Activated T-helper 2 cell treated with anti-CD3 and anti-CD28 coated beads, Interferon-gamma antibody, Interleukin-2, Interleukin-4, amounts not matched to agents 10 μg/mL and 5 μg/mL and 100 μg/mL, durations not matched to agents 14 hours and 24 hours and 36 hours (primary cell): ENCODE data around the gene GAL. TPM values are rescaled to one million over a fixed set of nuclear protein-coding genes. Genes with fewer than 3 reads are reported as not detected.
"Not testable (repeated sequence)": the region's sequence is repeated elsewhere in the genome, so short reads cannot be mapped to it uniquely, and the experiment has no call there.

ENCODE experiments used
- DNase-seq: peaks from one replicate; pipeline ENCODE4 v3.0.0; 2021; ENCODE audit warnings: low spot score
- H3K27ac Mint-ChIP-seq: one replicate; pipeline ENCODE4 v1.8.0; 2021; ENCODE audit warnings: mixed read lengths
- H3K27me3 Mint-ChIP-seq: one replicate; pipeline ENCODE4 v1.8.0; 2021; ENCODE audit warnings: low read depth, mixed read lengths
- H3K36me3 Mint-ChIP-seq: one replicate; pipeline ENCODE4 v1.8.0; 2021; ENCODE audit warnings: low read depth, mixed read lengths
- H3K4me1 Mint-ChIP-seq: one replicate; pipeline ENCODE4 v1.8.0; 2021; ENCODE audit warnings: low read depth, mixed read lengths
- H3K4me3 Mint-ChIP-seq: one replicate; pipeline ENCODE4 v1.8.0; 2021; ENCODE audit warnings: low read depth, mild to moderate bottlenecking, moderate library complexity, mixed read lengths
- H3K9me3 Mint-ChIP-seq: one replicate; pipeline ENCODE4 v1.8.0; 2021; ENCODE audit warnings: mixed read lengths
- intact Hi-C: fragments of 100-400 bp; cut with micrococcal nuclease; formaldehyde crosslinking; loops from one replicate; pipeline ENCODE4 v1.15.1; 2023
- total RNA-seq: library from RNA; stranded (reverse); gene quantifications from 2 replicates; pipeline ENCODE4 v1.2.3, GENCODE V29; 2022

GAL gene, protein sequence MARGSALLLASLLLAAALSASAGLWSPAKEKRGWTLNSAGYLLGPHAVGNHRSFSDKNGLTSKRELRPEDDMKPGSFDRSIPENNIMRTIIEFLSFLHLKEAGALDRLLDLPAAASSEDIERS
- total RNA-seq: 0.84 and 1.0 TPM in 2 replicates

DNA sequence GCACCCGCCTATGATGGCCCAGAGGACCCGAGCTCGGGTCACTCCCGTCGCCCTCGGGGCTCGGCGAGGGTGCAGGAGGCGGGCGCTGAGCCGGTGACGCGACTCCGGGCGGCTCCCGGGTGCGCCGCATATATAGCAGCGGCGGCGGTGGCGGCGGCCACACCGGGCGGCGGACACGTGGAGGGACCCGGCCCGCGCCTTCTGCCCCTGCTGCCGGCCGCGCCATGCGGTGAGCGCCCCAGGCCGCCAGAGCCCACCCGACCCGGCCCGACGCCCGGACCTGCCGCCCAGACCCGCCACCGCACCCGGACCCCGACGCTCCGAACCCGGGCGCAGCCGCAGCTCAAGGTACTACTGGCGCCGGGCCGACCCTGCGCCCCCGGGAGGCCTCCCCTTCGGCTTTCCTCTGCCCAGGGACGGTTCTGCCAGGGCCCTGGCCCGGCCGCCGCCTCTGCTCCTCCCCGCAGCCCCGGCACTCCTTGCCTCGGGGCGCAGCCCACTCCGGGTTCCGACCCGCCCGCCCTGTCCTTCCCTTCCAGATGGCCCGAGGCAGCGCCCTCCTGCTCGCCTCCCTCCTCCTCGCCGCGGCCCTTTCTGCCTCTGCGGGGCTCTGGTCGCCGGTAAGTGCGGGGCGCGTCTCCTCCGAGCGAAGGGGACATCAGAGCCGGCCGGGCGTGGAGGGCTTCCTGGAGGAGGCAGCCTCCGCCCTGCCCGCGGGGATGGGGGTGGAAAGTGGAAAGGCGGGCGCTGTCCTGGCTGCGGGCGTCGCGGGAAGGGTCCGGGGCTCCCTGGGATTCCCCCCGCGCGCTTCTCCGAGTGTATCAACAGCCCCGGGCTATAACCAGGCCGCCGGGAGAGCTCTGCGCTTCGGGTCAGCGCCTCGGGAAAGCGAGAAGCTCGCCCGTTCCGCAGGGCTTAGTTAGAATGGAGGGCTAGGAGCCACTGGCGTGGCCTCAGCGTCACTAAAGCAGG is at the start of gene GAL:
GAL (plus strand) TSS at position 160 of the 972 bp plus-strand sequence; CDS start at position 540, 380 bp downstream.
- Mint-ChIP-seq H3K4me1 (peaks cover 3% of the 10 kb centered on the region), H3K27ac (no peak within 1 kb of the TSS), H3K36me3 (no peaks in the 10 kb centered on the region), H3K4me3 (no peak within 1 kb of the TSS), H3K9me3 (no peaks in the 10 kb centered on the region), H3K27me3 (peaks cover 62% of the 10 kb centered on the region)
- DNase-seq: no peak
- intact Hi-C loops: no loop called here

DNA sequence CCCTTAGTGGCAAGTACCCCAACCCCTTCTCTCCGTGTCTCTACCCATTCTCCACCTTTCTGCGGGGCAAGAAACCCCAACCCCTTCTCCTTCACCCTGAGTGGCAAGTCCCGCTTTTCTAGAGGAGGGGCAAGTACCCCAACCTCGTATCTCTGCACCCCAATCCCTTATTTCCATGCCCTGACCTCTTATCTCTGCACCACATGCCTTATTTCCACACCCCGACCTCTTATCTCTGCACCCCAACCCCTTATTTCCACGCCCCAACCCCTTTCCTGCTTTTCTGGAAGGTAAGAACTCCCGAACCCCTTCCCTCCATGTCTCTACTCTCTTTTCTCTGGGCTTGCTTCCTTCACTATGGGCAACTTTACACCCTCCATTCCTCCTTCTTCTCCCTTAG is 49.7 kb upstream of the GAL start:
- H3K9me3 Mint-ChIP-seq, H3K27ac Mint-ChIP-seq, H3K36me3 Mint-ChIP-seq, H3K4me1 Mint-ChIP-seq, DNase-seq, intact Hi-C loops, H3K4me3 Mint-ChIP-seq: not testable (repeated sequence)
- peaks cover 17% of the 10 kb centered on the region for H3K27me3 Mint-ChIP-seq

DNA sequence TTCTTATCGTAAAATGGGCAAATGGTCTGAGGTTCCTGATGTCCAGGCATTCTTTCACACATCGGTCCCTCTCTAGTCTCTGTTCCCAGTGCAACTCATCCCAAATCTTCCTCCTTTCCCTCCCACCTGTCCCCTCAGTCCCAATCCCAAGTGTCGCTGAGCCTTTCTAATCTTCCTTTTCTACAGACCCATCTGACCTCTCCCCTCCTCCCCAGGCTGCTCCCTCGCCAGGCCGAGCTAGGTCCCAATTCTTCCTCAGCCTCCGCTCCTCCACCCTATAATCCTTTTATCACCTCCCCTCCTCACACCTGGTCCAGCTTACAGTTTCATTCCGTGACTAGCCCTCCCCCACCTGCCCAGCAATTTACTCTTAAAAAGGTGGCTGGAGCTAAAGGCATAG is 49.2 kb upstream of the GAL start:
- H3K9me3 Mint-ChIP-seq, H3K27ac Mint-ChIP-seq, DNase-seq, H3K36me3 Mint-ChIP-seq, intact Hi-C loops, H3K4me3 Mint-ChIP-seq, H3K4me1 Mint-ChIP-seq: not testable (repeated sequence)
- H3K27me3 Mint-ChIP-seq: peaks cover 17% of the 10 kb centered on the region

DNA sequence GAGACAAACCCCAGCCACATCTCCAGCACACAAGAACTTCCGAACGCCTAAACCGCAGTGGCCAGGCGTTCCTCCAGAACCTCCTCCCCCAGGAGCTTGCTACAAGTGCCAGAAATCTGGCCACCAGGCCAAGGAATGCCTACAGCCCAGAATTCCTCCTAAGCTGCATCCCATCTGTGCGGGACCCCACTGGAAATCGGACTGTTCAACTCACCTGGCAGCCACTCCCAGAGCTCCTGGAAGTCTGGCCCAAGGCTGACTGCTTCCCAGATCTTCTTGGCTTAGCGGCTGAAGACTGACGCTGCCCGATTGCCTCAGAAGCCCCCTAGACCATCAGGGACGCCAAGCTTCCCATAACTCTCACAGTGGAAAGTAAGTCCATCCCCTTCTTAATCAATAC is 48.5 kb upstream of the GAL start:
- intact Hi-C loops: not testable (repeated sequence)

DNA sequence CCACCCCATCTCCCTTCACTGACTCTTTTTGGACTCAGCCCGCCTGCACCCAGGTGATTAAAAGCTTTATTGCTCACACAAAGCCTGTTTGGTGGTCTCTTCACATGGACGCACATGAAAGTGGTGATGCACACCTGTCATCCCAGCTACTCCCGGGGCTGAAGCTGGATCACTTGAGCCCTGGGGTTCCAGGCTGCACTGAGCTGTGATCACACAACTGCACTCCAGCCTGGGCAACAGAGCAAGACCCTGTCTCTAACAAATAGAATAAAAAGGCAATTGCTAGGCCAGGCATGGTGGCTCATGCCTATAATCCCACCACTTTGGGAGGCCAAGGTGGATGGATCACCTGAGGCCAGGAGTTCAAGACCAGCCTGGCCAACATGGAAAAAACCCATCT is 45.0 kb upstream of the GAL start:
- H3K36me3 Mint-ChIP-seq, H3K4me1 Mint-ChIP-seq, H3K27ac Mint-ChIP-seq, H3K4me3 Mint-ChIP-seq, DNase-seq, H3K9me3 Mint-ChIP-seq, intact Hi-C loops: not testable (repeated sequence)
- H3K27me3 Mint-ChIP-seq: peaks cover 18% of the 10 kb centered on the region

More for the DNA sequence above, 48.5 kb upstream of the GAL start:
- not testable (repeated sequence) for H3K4me1 Mint-ChIP-seq, DNase-seq, H3K27ac Mint-ChIP-seq, H3K9me3 Mint-ChIP-seq, H3K4me3 Mint-ChIP-seq, H3K36me3 Mint-ChIP-seq
- peaks cover 17% of the 10 kb centered on the region for H3K27me3 Mint-ChIP-seq

DNA sequence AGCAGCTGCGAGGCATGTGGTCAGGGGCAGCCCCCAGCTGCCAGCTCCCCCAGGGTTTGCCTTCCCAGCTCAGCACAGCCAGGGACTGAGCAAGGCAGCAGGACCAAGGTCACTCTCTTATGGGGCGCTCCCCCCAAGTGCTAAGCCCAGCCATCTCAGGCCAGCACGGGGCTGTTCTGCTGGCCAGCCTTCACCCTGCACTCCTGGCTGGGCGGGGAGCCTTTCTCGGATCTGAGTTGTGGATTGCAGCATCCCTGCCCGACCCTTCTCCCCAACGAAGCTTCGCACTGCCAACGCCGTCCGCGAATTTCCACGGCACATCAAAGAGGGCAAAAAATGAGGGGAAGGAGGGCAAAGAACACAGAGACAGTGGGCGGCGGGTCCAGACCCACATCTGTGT is 42.5 kb upstream of the GAL start:
- Mint-ChIP-seq H3K36me3 (no peaks in the 10 kb centered on the region), H3K4me3 (no peak overlapping the region), H3K27ac (no peak overlapping the region), H3K4me1 (no peaks in the 10 kb centered on the region), H3K27me3 (peaks cover 6% of the 10 kb centered on the region), H3K9me3 (peaks cover 14% of the 10 kb centered on the region)
- intact Hi-C loops: no loop called here
- DNase-seq: no peak

DNA sequence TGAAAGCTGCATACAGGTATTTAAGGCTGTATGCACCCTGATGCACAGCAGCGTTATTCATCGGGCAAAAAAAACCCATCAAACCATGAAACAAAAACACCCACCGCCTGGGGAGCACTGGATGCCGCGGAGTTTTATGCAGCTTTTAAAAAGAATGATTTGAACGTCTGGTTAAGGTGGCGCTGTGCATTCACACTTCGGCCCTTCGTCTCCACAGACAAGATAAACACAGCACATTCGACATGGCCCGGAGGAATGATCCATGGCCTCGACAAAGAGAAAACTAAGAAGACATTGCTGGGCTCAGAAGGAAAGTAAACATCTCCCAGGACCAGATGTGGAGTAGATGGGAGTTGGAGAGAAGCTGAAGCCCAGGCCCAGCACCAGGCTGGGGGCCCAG is 40.8 kb upstream of the GAL start:
- Mint-ChIP-seq H3K9me3 (peaks cover 19% of the 10 kb centered on the region), H3K4me1 (no peaks in the 10 kb centered on the region), H3K4me3 (no peak overlapping the region), H3K36me3 (no peaks in the 10 kb centered on the region), H3K27me3 (peaks cover 2% of the 10 kb centered on the region), H3K27ac (no peak overlapping the region)
- intact Hi-C loops: no loop called here
- no peak for DNase-seq

DNA sequence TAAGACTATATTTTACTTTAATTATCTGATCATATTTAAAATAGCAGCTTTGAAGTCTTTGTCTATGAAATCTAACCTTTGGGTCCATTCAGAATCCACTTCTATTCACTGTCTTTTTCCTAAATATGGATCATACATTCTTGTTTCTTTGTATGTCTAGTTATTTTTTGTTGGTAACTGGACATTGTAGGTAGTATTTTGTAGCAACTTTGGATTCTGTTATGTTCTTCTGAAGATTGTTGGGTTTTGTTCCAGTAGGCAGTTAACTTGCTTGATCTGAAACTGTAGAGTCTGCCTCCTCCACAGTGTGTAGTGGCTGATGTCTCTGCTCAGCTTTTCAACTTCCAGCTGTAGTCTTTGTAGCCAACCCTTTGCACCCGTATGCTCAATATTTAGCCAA is 37.5 kb upstream of the GAL start:
- peaks cover 7% of the 10 kb centered on the region for H3K27me3 Mint-ChIP-seq
- DNase-seq: no peak
- H3K27ac Mint-ChIP-seq: no peak overlapping the region
- no peaks in the 10 kb centered on the region for H3K36me3 Mint-ChIP-seq
- H3K4me1 Mint-ChIP-seq: no peaks in the 10 kb centered on the region
- intact Hi-C loops: no loop called here
- H3K9me3 Mint-ChIP-seq: peaks cover 19% of the 10 kb centered on the region
- H3K4me3 Mint-ChIP-seq: no peak overlapping the region

DNA sequence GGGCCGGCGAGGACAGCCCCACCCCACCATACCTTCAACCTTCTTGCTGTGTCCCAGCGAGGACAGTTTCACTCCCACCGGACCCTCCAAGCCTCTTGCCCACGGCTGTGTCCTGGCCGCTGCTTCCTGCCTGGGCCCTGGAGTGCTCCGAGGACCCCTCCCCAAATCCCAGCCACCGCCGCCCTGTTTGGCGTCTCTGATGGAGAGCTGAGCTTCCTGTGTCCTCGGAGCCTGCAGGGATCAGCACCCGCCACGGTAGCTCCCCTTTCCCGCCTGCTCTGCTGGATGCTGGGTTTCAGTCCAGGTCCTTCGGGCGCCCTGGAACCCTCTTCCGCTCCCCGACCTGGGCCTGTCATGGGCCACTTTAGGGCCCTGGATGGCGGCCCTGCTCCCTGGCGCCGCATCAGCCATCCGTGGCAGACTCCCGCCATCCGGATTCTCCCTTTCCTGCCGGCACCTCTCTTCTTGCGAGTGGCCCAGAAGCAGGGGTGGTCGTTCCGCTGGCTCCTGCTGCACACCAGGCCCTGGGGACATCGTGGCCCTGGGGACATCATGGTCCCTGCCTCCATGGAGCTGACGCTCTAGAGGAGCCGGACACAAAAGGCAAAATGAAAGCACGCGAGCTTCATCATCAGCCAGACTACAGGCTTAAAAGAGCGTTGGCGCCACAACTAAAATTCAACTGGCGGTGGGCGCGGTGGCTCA is 34.3 kb upstream of the GAL start:
- intact Hi-C loops: no loop called here
- no peaks in the 10 kb centered on the region for H3K4me1 Mint-ChIP-seq

DNA sequence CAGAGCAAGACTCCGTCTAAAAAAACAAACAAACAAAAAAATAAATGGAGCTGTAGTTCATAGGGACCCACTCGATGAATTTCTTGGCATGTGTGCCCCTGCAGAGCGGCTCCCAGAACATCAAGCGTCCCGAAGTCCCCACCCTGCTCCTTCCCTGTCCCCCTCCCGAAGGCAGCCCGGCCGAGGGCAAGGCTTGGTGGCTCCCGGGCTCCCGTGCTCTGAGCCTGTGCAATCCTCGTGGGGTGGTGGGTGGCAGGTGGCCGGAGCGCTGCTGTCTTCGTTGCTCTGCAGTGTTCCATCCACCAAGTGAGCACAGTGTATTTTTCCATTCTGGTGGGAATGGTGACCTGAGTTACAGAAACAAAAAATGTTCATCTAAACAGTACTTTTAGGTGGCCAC is 33.5 kb upstream of the GAL start:
- H3K27me3 Mint-ChIP-seq: peaks cover 5% of the 10 kb centered on the region
- no peak overlapping the region for H3K27ac Mint-ChIP-seq
- intact Hi-C loops: no loop called here
- H3K36me3 Mint-ChIP-seq: no peaks in the 10 kb centered on the region
- no peak for DNase-seq
- no peaks in the 10 kb centered on the region for H3K4me1 Mint-ChIP-seq
- peaks cover 12% of the 10 kb centered on the region for H3K9me3 Mint-ChIP-seq
- H3K4me3 Mint-ChIP-seq: no peak overlapping the region

More for the DNA sequence above, 34.3 kb upstream of the GAL start:
- no peak overlapping the region for H3K27ac Mint-ChIP-seq
- DNase-seq: no peak
- peaks cover 5% of the 10 kb centered on the region for H3K27me3 Mint-ChIP-seq
- H3K4me3 Mint-ChIP-seq: no peak overlapping the region
- H3K9me3 Mint-ChIP-seq: peaks cover 12% of the 10 kb centered on the region
- no peaks in the 10 kb centered on the region for H3K36me3 Mint-ChIP-seq

DNA sequence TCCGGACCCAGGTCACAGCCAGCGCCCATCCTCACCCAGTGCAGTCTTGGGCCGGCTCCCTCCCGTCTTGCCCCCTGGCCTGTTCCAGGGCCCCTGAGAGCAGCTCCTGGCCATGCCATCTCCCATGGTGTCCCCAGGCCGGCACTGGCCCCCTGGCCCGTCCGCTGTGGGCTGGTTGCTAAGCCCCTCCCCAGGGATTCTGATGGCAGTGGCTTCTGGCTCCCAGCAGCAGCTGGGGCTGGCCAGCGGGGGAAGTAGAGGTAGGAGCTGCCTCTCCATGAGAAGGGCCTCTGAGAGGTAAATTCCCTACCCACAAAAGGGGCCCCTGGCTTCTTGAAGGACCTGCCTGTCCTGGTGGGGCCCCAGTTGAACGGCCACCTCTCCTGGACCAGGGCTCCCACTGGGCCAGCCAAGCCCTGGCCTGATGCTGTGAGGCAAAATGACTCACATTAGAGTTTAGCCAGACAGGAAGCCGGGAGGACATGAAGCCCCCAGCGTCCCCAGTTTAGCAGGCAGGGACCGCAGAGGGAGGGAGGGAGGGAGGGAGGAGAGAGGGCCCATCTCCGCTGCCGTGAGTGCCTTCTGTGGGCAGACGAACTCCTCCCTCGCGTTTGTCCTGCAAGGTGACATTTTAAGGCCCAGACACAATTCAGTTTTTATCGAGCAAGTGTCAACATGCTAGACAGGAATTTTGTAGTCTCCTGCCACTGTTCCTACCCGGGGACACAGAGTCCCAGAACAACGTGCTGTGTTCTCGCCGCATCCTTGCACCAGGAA is 32.9 kb upstream of the GAL start:
- Mint-ChIP-seq H3K27ac (no peak overlapping the region), H3K36me3 (no peaks in the 10 kb centered on the region), H3K4me3 (no peak overlapping the region), H3K4me1 (no peaks in the 10 kb centered on the region), H3K27me3 (peaks cover 5% of the 10 kb centered on the region), H3K9me3 (peaks cover 8% of the 10 kb centered on the region)
- intact Hi-C loops: no loop called here
- no peak for DNase-seq

DNA sequence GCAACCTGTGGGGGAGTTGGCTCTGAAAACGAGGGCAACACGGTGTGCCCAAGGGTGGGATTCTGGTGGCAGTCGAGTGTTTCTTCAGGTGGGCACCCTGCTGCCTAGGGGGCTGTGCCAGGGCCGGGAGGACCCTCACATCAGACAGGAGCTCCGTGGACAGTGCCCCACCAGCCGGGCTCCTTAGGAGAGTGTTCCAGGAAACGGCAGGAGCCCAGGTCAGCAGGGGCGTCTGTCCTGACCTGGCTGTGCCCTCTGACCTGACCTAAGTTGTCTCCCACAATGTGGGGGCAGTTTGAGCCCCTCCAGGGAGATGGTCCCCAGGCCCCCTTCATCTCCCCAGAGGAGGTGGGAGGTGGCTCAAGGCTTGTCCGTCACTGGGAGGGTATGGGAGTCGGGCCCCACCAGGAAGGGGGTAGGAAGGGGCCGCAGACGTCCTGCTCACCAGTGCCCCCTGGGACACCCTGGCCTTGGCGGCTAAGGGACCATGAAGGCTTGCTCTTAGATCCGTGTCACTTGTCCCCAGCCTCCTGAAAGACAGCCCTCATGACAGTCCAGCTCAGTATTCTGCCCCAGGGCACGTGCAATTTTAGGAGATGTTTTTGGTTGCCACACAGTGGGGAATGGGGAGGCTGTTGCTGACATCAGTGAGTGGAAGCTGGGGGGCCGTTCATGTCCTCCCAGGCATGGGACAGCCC is 32.2 kb upstream of the GAL start:
- no peaks in the 10 kb centered on the region for H3K4me1 Mint-ChIP-seq
- H3K9me3 Mint-ChIP-seq: peaks cover 4% of the 10 kb centered on the region
- peaks cover 5% of the 10 kb centered on the region for H3K27me3 Mint-ChIP-seq
- H3K27ac Mint-ChIP-seq: no peak overlapping the region
- no peak overlapping the region for H3K4me3 Mint-ChIP-seq
- intact Hi-C loops: no loop called here
- H3K36me3 Mint-ChIP-seq: no peaks in the 10 kb centered on the region
- no peak for DNase-seq
